ENCODE measurements around the gene ANKRD36B. TPM values are rescaled to one million over a fixed set of nuclear protein-coding genes. Genes with fewer than 3 reads are reported as not detected.
"Not testable (repeated sequence)": the region's sequence is repeated elsewhere in the genome, so short reads cannot be mapped to it uniquely, and the experiment has no call there.

The ANKRD36B gene
- 19.4 TPM for total RNA-seq

GRCh38 chr2:97589598-97590510 lies at the start of gene ANKRD36B:
ANKRD36B (minus strand) TSS chr2:97589877; CDS start chr2:97589685, 192 bp downstream.
- H3K4me3 ChIP-seq = peak within 1 kb of the TSS; percentile 71 to 93
- H3K27ac ChIP-seq = peak within 1 kb of the TSS; percentile 82 to 97
- H3K27me3 ChIP-seq, H3K4me1 ChIP-seq, H3K9me3 ChIP-seq, H3K36me3 ChIP-seq: not testable (repeated sequence)
- intact Hi-C loops (cut with DNase I) = loop anchor here (1.0 to 2.0 kb wide), 2 partner anchors 55 to 107 kb away; no protein-coding TSS in a partner anchor
- TF ChIP-seq CTCF (IDR thresholded peaks at IDR 0.05) = peak in 1 of 3 experiments; percentile 8
- DNase-seq (ENCODE audit: low spot score in 2 of 2) = peak; percentile 12 to 82

GRCh38 chr2:97626049-97626430 lies 36.4 kb upstream of the ANKRD36B start:
- DNase-seq (ENCODE audit: low spot score in 2 of 2); H3K36me3 ChIP-seq; H3K4me1 ChIP-seq; H3K9me3 ChIP-seq; intact Hi-C loops (cut with DNase I); H3K27ac ChIP-seq; H3K4me3 ChIP-seq; H3K27me3 ChIP-seq: not testable (repeated sequence)

GRCh38 chr2:97625354-97626048 lies 35.8 kb upstream of the ANKRD36B start:
- H3K9me3 ChIP-seq; DNase-seq (ENCODE audit: low spot score in 2 of 2); H3K27me3 ChIP-seq; H3K4me3 ChIP-seq; H3K36me3 ChIP-seq; H3K4me1 ChIP-seq; H3K27ac ChIP-seq; intact Hi-C loops (cut with DNase I): not testable (repeated sequence)

- H3K4me3 ChIP-seq; H3K9me3 ChIP-seq; H3K4me1 ChIP-seq; intact Hi-C loops (cut with DNase I); H3K36me3 ChIP-seq; H3K27me3 ChIP-seq; H3K27ac ChIP-seq; DNase-seq (ENCODE audit: low spot score in 2 of 2): not testable (repeated sequence)
Observed at GRCh38 chr2:97622976-97623375, 33.3 kb upstream of the ANKRD36B start.

- H3K4me3 ChIP-seq; H3K27me3 ChIP-seq; H3K9me3 ChIP-seq; H3K36me3 ChIP-seq; DNase-seq (ENCODE audit: low spot score in 2 of 2); H3K4me1 ChIP-seq; intact Hi-C loops (cut with DNase I); H3K27ac ChIP-seq: not testable (repeated sequence)
Observed at GRCh38 chr2:97620492-97620891, 30.8 kb upstream of the ANKRD36B start.

DNA sequence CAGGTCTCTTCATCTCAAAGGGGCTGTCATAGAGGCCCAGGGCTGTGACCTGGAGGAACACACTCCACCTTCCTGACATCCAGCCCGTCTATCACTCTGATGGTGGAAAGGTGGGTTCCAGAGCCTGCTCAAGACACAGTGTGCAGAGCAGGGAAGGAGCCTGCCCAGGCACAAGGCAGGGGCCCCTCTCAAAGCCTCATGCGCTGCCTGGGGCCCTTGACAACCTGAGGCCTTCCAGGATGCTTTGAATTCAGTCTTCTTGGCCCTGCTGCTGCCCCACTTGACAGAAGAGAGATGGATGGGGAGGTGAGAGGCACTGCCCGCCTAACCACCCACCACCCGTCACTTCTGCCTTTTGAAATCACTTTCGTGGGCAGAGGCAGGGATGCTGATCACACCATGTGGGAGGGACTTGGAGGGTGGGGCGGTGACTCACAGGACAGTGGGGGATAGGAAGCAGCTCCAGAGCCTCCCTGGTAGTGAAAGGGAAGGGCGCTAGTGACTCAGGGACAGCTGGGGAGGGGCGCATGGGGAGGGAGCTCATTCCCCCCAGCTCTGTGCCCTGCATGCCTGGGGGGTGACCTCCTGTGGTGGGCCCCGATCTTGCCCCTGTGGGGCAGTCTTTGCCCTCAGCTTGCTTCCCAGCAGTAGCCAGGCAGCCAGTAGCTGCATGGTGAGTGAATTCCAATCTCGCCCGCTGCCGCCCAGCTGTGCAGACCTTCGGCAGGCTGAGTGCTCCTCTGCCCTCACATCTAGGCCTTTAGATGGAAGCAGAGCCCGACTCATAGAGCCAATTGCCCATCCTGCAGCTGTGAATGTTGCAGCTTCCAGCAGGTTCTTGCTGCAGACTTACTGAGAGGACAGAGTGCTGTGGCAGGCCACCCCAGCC lies 29.5 kb upstream of the ANKRD36B start:
- H3K4me1 ChIP-seq; intact Hi-C loops (cut with DNase I); H3K36me3 ChIP-seq; H3K27me3 ChIP-seq; H3K27ac ChIP-seq; DNase-seq (ENCODE audit: low spot score in 2 of 2); H3K9me3 ChIP-seq; H3K4me3 ChIP-seq: not testable (repeated sequence)

DNA sequence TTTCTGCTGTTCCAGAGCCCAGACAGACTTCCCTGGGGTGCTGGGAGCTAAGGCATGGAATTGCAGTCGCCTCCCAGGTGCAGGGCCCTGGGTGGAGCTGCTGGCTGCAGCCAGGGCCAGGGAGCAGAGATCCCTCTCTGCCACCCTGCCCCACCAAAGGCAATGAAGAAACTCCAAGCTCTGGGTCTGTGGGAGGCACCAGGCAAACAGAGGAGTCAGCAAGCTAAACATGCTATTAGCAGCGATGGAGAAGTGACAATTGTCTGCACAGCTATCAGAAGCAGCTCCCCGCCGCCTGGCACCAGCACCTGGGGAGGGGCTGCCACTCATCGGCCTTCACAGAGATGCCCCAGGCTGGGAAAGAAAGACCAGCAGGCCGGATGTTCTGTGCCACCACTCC lies 28.2 kb upstream of the ANKRD36B start:
- no peak for TF ChIP-seq CTCF (IDR thresholded peaks at IDR 0.05)
- Histone ChIP-seq H3K9me3 (no peaks in the 10 kb centered on the region), H3K27me3 (no peaks in the 10 kb centered on the region), H3K4me1 (no peaks in the 10 kb centered on the region), H3K27ac (no peak overlapping the region), H3K36me3 (no peaks in the 10 kb centered on the region), H3K4me3 (no peak overlapping the region)
- no peak for DNase-seq (ENCODE audit: low spot score in 2 of 2)
- intact Hi-C loops (cut with DNase I) = no loop called here

DNA sequence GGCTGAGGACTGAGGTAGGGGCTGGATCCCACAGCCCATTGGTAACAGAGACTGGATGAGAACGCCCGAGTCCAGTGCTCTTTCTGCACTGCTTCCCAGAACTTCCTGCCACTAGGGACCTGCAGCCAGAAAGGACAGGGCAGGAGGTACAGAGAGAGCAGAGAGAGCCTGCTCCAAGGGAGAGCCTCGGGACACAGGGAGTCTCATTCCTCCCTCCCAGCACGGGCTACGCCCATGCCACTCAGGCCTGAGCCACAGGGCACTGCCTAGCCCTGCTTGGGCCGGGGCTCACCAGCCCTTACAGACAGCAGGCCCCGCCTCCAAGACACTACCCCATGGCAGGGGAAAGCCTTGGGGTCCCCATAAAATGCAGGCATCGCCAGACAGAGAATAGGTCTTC lies 26.1 kb upstream of the ANKRD36B start:
- H3K4me3 ChIP-seq; DNase-seq (ENCODE audit: low spot score in 2 of 2); H3K4me1 ChIP-seq; intact Hi-C loops (cut with DNase I); H3K27ac ChIP-seq; H3K27me3 ChIP-seq; H3K36me3 ChIP-seq; H3K9me3 ChIP-seq: not testable (repeated sequence)

DNA sequence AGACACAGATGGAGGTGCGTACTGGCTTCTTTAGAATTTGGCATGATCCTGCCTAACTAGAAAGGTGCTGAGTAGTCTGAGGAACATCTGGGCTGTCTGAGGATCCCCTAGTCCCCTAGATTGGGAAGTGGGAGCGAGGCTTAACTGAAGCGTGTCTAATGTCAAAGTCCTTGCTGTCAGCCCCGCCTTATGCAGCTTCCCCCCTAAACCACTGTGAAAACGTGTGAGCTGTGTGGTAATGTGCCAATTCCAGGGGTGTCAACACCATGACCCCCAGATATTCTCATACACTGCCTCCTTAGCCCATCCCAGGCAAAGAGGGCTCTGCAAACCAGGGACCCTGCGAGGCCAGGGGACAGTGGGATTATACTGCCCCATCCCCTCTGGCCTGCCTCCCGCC lies 22.2 kb upstream of the ANKRD36B start:
- intact Hi-C loops (cut with DNase I); DNase-seq (ENCODE audit: low spot score in 2 of 2); H3K9me3 ChIP-seq; H3K4me3 ChIP-seq; H3K27me3 ChIP-seq; H3K36me3 ChIP-seq; H3K27ac ChIP-seq; H3K4me1 ChIP-seq: not testable (repeated sequence)

DNA sequence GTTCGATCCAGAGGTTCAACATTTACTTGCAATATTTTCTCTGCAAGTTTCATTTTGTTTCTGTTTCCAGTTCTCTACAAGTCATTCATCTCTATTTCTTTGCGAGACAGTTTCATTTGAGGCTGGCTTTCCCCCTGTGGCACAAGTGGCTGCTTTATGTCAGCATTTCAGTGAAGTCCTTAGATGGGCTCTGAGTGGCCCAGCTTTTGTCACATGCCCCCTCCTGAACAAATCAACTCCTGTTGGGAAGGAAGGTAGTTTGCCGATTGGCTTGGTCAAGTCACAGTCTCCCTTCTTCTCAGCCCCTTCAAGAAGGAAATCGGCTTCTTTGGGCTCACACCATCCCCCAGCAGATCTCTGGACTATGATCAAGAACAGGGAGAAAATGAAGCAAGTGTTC lies 19.1 kb upstream of the ANKRD36B start:
- H3K4me3 ChIP-seq; H3K4me1 ChIP-seq; H3K36me3 ChIP-seq; H3K27me3 ChIP-seq; H3K27ac ChIP-seq; H3K9me3 ChIP-seq; intact Hi-C loops (cut with DNase I); DNase-seq (ENCODE audit: low spot score in 2 of 2): not testable (repeated sequence)

DNA sequence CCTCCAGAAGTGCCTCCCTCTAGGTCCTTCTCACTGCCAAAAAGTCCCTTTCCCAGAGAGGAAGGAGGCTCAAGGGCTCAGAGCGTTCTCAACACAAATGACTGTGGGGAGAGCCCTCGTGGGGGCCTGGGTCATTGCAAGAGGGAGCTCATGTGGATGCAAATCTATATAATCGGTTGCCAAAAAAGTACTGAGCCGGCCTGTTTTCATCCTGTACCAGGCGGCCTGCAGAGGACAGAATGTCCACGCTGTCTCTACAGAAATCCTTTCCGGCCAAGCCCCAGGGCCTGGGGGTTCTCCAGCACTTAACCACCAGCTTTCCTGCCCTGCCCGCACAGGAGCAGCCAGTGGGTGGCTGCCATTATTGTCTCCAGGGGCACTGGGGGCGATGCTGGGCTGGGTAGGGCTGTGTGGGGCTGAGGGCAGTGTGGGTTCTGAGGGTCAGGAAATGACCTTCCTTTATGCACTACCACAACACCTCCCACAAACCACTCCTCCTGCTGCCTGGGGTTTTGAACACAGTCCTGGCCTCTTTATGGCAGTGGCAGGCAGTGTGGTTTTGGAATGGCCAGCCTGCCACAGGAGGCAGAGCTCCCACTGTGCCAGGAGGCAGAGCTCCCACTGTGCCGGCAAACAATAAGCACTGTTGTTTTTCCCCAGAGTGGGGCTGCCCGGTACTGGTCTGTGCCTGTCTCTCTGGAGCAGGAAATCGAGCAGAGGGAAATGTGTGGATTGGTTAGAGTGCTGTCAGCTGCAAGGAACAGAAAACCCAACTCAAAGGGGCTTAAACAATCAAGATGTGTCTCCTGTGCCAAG lies 16.1 kb upstream of the ANKRD36B start:
- intact Hi-C loops (cut with DNase I); H3K4me3 ChIP-seq; H3K36me3 ChIP-seq; H3K27me3 ChIP-seq; H3K4me1 ChIP-seq; DNase-seq (ENCODE audit: low spot score in 2 of 2); H3K27ac ChIP-seq; H3K9me3 ChIP-seq: not testable (repeated sequence)

Measured in ascending aorta (tissue), 2 donors.